DOHH2 (cell line): ENCODE data around the gene TBXA2R.

Source experiments
- H3F3A ChIP-seq: fragments of 200-600 bp; sonication (generic), shearing (Covaris generic); 2 replicates; pipeline ENCODE4 v1.6.0; 2016; ENCODE audit warnings: antibody characterized with exemption, mild to moderate bottlenecking; ENCODE audit not compliant: control insufficient read depth, insufficient read depth
- H3K27ac ChIP-seq: fragments of 200-600 bp; sonication (generic); 2 replicates; pipeline ENCODE4 v1.5.1; 2014; ENCODE audit warnings: low read depth, mild to moderate bottlenecking, low read length, moderate library complexity
- H3K27me3 ChIP-seq: fragments of 200-600 bp; sonication (generic); 2 replicates; pipeline ENCODE4 v1.6.1; 2014; ENCODE audit warnings: mild to moderate bottlenecking, low read length, mixed read lengths; ENCODE audit not compliant: control insufficient read depth
- H3K36me3 ChIP-seq: fragments of 200-600 bp; sonication (generic); 2 replicates; pipeline ENCODE4 v1.6.1; 2014; ENCODE audit warnings: mild to moderate bottlenecking, low read length, moderate library complexity, mixed read lengths; ENCODE audit not compliant: control insufficient read depth
- H3K4me1 ChIP-seq: fragments of 200-600 bp; sonication (generic); 2 replicates; pipeline ENCODE4 v1.6.1; 2014; ENCODE audit warnings: mild to moderate bottlenecking, low read length, mixed read lengths; ENCODE audit not compliant: control insufficient read depth
- H3K4me2 ChIP-seq: fragments of 200-600 bp; sonication (generic); 2 replicates; pipeline ENCODE4 v1.6.0; 2014; ENCODE audit warnings: mild to moderate bottlenecking, low read length, moderate library complexity
- H3K4me3 ChIP-seq: fragments of 200-600 bp; sonication (generic); 2 replicates; pipeline ENCODE4 v1.5.1; 2014; ENCODE audit warnings: mild to moderate bottlenecking, low read length, mixed read lengths
- H3K79me2 ChIP-seq: fragments of 200-600 bp; sonication (generic); 2 replicates; pipeline ENCODE4 v1.6.1; 2014; ENCODE audit warnings: mild to moderate bottlenecking, low read length, mixed read lengths; ENCODE audit not compliant: control insufficient read depth
- H3K9me2 ChIP-seq: fragments of 200-600 bp; sonication (generic); replicated peaks from 2 replicates; pipeline ENCODE4 v1.6.1; 2014; ENCODE audit warnings: mild to moderate bottlenecking, low read length, mixed read lengths; ENCODE audit not compliant: control insufficient read depth
- H3K9me3 ChIP-seq: fragments of 200-600 bp; sonication (generic); 2 replicates; pipeline ENCODE4 v1.6.1; 2014; ENCODE audit warnings: antibody characterized with exemption, low read length, mixed read lengths; ENCODE audit not compliant: control insufficient read depth, insufficient read depth
- H4K20me1 ChIP-seq: fragments of 200-600 bp; sonication (generic); 2 replicates; pipeline ENCODE4 v1.6.0; 2014; ENCODE audit warnings: low read depth, mild to moderate bottlenecking, antibody characterized with exemption, low read length, moderate library complexity; ENCODE audit not compliant: control insufficient read depth, insufficient read depth
- EZH2phosphoT487 ChIP-seq: fragments of 200-600 bp; sonication (generic); IDR thresholded peaks from 2 replicates; pipeline ENCODE4 v1.6.1; 2017; ENCODE audit warnings: borderline replicate concordance, mild to moderate bottlenecking, antibody characterized with exemption, low read length, moderate library complexity, mixed read lengths
- TF ChIP-seq, protein P1 (sequence below): fragments of 200-600 bp; sonication (generic); IDR thresholded peaks from one replicate; pipeline ENCODE4 v1.5.1; 2014; ENCODE audit warnings: antibody characterized with exemption, mild to moderate bottlenecking, low read depth, low read length; ENCODE audit not compliant: poor library complexity, severe bottlenecking

Gene TBXA2R

GRCh38 chr19:3636506-3636905, 29.8 kb upstream of the TBXA2R start:
- H3K4me2 ChIP-seq, result no peak overlapping the region
- no peaks in the 10 kb centered on the region for H3K9me3 ChIP-seq
- no peaks in the 10 kb centered on the region for H3K79me2 ChIP-seq
- no peaks in the 10 kb centered on the region for H3K27me3 ChIP-seq
- no peaks in the 10 kb centered on the region for H3F3A ChIP-seq
- no peaks in the 10 kb centered on the region for H3K4me1 ChIP-seq
- no peaks in the 10 kb centered on the region for H3K36me3 ChIP-seq
- TF ChIP-seq, protein P1, sequence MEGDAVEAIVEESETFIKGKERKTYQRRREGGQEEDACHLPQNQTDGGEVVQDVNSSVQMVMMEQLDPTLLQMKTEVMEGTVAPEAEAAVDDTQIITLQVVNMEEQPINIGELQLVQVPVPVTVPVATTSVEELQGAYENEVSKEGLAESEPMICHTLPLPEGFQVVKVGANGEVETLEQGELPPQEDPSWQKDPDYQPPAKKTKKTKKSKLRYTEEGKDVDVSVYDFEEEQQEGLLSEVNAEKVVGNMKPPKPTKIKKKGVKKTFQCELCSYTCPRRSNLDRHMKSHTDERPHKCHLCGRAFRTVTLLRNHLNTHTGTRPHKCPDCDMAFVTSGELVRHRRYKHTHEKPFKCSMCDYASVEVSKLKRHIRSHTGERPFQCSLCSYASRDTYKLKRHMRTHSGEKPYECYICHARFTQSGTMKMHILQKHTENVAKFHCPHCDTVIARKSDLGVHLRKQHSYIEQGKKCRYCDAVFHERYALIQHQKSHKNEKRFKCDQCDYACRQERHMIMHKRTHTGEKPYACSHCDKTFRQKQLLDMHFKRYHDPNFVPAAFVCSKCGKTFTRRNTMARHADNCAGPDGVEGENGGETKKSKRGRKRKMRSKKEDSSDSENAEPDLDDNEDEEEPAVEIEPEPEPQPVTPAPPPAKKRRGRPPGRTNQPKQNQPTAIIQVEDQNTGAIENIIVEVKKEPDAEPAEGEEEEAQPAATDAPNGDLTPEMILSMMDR, result no peak
- no peak for TF ChIP-seq EZH2phosphoT487
- no peak overlapping the region for H3K4me3 ChIP-seq
- H3K27ac ChIP-seq, result no peak overlapping the region
- no peaks in the 10 kb centered on the region for H3K9me2 ChIP-seq
- no peaks in the 10 kb centered on the region for H4K20me1 ChIP-seq

DNA sequence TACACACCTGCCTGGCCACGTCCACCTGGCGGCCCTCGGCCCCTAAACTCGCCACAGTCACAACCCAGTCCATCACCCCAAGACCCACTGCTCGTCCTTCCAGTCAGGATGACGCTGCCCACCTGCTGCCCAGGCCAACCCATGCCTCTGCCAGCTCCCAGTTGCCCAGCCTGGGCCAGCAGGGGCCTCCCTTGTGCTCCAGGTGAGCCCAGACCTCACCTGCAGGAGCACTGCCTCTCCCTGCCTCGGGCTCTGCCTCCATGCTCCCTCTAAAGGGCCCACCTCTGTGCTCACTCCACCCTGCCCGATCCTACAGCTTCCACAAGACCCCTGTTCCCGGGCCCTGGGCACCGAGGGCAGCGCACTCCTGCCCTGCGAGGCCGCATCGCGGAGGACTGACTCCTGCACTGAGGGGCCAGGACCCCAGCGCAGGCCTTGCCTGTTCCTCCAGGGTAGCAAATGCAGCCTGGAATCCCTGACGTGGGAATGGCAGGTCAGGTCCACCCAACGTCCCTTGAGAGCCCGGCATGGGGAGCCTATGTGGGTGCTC, 27.9 kb upstream of the TBXA2R start:
- no peaks in the 10 kb centered on the region for H4K20me1 ChIP-seq
- no peaks in the 10 kb centered on the region for H3F3A ChIP-seq
- H3K9me3 ChIP-seq, result no peaks in the 10 kb centered on the region
- H3K4me3 ChIP-seq, result no peak overlapping the region
- H3K79me2 ChIP-seq, result no peaks in the 10 kb centered on the region
- no peaks in the 10 kb centered on the region for H3K4me1 ChIP-seq
- TF ChIP-seq EZH2phosphoT487, result no peak
- TF ChIP-seq, protein P1, result no peak
- no peak overlapping the region for H3K27ac ChIP-seq
- no peak overlapping the region for H3K4me2 ChIP-seq
- H3K27me3 ChIP-seq, result no peaks in the 10 kb centered on the region
- no peaks in the 10 kb centered on the region for H3K36me3 ChIP-seq
- no peaks in the 10 kb centered on the region for H3K9me2 ChIP-seq

- H3K4me2 ChIP-seq, result no peak overlapping the region
- H3K27ac ChIP-seq, result no peak overlapping the region
- no peaks in the 10 kb centered on the region for H3K27me3 ChIP-seq
- H3K9me3 ChIP-seq, result no peaks in the 10 kb centered on the region
- no peaks in the 10 kb centered on the region for H3K36me3 ChIP-seq
- no peaks in the 10 kb centered on the region for H3K9me2 ChIP-seq
- TF ChIP-seq, protein P1, result no peak
- TF ChIP-seq EZH2phosphoT487, result no peak
- H3K4me3 ChIP-seq, result no peak overlapping the region
- no peaks in the 10 kb centered on the region for H3F3A ChIP-seq
- no peaks in the 10 kb centered on the region for H4K20me1 ChIP-seq
- no peaks in the 10 kb centered on the region for H3K4me1 ChIP-seq
- H3K79me2 ChIP-seq, result no peaks in the 10 kb centered on the region
Observed at GRCh38 chr19:3633559-3633988, 26.9 kb upstream of the TBXA2R start.
